AG09319 (cell line): Measurements from ENCODE around the gene REXO4.

Experiments
- DNase-seq: peaks from one replicate; pipeline ENCODE4 v3.0.0-alpha.2; 2010; ENCODE audit warnings: low read depth; ENCODE audit errors: extremely low read depth
- TF ChIP-seq, protein P1 (sequence below): IDR thresholded peaks from 2 replicates; pipeline ENCODE4 v1.5.1; 2011; ENCODE audit warnings: low read depth, mild to moderate bottlenecking, inconsistent platforms, low read length, moderate library complexity

REXO4 gene

DNA sequence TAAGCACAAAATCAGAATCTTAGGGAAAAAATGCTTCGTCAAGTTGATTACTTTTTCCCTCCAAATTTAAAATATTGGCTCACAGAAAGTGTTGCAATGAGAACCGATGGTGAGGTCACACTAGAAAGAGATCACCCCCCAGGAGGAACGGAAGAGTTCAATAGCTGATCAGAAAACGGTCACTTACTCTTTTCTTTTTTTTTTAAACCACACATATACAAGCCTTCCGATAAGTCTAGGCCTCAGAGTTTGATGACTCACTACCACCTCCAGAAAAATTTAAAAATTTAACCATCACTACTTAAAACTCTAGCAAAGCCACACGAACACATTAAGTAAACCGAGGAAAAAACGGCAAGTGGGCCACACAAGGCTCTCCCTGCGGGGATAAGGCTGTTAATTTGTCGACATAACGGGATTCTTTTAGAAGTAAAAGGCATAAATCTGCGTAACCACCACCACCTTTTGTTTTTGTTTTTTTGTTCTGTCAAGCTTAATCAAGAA lies 43.1 kb downstream of the REXO4 start:
- TF ChIP-seq, protein P1, sequence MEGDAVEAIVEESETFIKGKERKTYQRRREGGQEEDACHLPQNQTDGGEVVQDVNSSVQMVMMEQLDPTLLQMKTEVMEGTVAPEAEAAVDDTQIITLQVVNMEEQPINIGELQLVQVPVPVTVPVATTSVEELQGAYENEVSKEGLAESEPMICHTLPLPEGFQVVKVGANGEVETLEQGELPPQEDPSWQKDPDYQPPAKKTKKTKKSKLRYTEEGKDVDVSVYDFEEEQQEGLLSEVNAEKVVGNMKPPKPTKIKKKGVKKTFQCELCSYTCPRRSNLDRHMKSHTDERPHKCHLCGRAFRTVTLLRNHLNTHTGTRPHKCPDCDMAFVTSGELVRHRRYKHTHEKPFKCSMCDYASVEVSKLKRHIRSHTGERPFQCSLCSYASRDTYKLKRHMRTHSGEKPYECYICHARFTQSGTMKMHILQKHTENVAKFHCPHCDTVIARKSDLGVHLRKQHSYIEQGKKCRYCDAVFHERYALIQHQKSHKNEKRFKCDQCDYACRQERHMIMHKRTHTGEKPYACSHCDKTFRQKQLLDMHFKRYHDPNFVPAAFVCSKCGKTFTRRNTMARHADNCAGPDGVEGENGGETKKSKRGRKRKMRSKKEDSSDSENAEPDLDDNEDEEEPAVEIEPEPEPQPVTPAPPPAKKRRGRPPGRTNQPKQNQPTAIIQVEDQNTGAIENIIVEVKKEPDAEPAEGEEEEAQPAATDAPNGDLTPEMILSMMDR = no peak
- no peak for DNase-seq

DNA sequence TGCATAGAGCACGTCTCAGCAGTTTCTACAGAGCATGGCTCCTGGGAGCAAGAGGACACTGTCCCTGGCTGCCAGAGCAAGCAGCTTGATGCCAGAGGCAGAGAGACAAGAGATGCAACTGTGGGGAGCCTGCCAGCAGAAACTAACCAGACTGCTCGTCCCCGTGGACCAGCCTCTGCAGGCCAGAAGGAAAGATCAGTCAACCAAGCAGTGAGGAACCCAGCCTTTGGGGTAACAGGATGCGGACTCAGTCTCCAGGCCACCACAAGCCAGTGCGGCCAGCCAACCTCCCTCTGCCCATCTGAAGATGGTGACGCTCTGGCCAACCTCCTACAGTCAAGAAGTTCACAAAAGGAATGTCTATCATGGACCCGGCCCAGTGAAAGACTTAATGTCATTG lies 45.7 kb downstream of the REXO4 start:
- TF ChIP-seq, protein P1 = no peak
- no peak for DNase-seq

DNA sequence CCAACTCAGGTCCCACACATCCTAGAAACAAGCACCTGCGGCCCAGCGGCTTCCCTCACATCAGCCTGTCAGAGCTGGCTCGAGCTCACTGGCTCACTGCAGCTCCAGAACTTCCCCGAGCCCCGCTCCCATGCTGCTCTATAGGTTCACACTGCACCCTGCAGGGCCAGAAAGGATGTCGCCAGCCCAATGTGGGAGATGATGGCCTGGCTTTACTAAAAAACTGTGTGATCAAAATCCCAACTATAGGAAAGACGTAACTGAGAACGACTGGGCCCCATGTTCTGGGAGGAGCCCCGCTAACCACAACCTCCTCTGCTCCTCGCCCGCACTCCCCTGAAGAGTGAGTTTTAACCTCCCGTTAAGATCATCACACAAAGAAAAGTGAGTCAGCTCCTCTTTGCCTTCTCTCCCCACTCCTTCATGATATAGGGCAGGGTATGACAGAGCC lies 46.5 kb downstream of the REXO4 start:
- no peak for DNase-seq
- TF ChIP-seq, protein P1 = no peak

DNA sequence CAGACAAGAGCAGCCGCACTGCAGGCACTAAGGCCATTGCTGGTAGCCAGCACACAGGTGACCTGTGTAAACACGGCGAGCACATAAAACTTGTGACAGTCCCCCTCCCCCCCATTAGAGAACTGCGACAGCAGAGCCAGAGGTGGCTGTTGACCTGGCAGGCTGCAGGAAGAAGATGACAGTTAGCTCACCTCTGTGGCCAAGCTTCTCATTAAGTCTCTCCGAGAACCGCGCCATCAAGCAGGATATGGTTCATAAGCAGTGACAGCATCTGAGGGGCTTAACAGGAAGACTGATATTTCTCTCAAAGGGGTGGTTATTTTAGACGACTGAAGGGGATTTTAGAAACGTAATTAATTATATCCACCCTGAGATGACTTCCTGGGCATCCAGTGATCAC lies 47.1 kb downstream of the REXO4 start:
- TF ChIP-seq, protein P1 = no peak
- no peak for DNase-seq

DNA sequence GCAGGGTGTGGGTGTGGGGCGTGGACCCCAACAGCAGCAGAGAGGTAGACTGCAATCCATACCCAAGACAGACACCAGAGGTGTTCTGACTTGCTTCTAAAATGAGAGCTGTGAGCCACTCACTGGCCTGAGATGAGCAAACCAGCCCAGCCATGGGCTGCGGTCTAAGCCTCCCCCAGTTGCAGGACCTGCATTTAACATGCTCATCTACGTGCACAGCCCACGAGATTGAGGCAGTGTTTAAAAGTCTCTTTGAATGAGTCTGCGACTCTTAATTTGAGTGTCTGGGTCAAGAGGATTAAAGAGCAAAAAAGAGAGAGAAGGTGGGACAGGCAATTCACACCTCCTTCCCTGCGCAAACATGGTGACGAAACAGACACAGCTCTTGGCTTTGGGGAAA lies 47.9 kb downstream of the REXO4 start:
- TF ChIP-seq, protein P1 = no peak
- no peak for DNase-seq

DNA sequence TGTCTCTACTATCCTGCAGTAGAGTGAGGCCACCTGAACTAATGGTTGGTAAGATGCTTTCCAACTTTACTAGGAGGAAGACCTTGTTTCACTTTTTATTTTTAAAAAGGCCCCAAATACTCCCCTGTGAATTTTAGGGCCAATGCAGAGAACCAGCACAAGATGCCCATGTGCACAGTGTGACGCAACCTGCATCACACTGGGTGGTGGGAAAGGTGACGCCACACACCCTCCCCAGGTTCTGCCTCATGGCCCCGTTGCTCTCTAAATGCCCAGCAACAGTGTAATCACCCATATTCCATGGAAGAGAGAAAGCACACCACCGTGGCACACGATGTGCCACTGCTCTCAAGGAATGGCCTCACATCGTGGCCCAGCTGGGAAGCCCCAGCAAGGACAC lies 48.4 kb downstream of the REXO4 start:
- TF ChIP-seq, protein P1 = no peak
- no peak for DNase-seq

DNA sequence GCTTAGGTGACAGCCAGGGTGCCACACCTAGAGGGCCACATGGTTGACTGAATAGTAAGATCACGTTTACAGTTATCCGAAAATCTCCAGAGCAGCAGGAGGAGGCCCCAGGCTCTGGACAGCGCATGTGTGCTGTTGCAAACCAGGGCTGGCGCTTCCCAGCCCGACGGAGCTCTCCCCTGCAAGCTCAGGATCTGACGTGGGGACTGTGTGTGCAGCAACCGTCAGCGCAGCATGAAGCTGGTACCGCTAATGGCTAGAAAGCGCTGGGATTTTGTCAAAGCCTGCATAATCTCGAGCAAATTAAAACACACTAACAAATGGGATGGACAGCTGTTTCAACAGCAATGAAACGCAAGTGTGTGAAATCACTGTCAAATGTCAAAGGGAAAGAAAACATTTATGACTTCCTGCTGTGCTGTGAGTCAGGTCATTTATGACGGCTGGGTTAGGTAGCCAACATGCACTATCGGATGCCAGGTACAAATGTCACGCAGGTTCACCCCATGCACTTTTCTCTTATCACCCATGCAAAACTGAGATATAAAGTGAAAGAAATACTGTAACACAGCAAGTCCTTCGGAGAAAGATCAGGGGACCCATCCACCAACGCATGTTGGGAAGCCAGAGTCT lies 49.4 kb downstream of the REXO4 start:
- TF ChIP-seq, protein P1 = no peak
- DNase-seq = no peak
